Thyroid gland (tissue), 4 donors: Measurements from ENCODE around the gene IGFALS.

Source experiments
- POLR2A ChIP-seq, 2 donors: fragments of 450-650 bp; IDR thresholded peaks; one replicate each; pipeline ENCODE4 v1.6.1; 2017; ENCODE audit warnings: antibody characterized with exemption in 2 of 2, mild to moderate bottlenecking in 2 of 2, moderate library complexity in 1 of 2
- TF ChIP-seq, protein P1 (sequence below), 6 experiments: fragments of 200-600 bp in 3 of 6; fragments of 450-650 bp in 3 of 6; sonication (generic) in 3 of 6; IDR thresholded peaks; one replicate each; pipeline ENCODE4 v1.5.1; 2016 to 2019; ENCODE audit warnings: antibody characterized with exemption in 6 of 6, mild to moderate bottlenecking in 2 of 6, inconsistent platforms in 1 of 6, moderate library complexity in 1 of 6

GRCh38 chr16:1794908-1795666 lies 1.6 kb upstream of the IGFALS start:
- TF ChIP-seq, protein P1, sequence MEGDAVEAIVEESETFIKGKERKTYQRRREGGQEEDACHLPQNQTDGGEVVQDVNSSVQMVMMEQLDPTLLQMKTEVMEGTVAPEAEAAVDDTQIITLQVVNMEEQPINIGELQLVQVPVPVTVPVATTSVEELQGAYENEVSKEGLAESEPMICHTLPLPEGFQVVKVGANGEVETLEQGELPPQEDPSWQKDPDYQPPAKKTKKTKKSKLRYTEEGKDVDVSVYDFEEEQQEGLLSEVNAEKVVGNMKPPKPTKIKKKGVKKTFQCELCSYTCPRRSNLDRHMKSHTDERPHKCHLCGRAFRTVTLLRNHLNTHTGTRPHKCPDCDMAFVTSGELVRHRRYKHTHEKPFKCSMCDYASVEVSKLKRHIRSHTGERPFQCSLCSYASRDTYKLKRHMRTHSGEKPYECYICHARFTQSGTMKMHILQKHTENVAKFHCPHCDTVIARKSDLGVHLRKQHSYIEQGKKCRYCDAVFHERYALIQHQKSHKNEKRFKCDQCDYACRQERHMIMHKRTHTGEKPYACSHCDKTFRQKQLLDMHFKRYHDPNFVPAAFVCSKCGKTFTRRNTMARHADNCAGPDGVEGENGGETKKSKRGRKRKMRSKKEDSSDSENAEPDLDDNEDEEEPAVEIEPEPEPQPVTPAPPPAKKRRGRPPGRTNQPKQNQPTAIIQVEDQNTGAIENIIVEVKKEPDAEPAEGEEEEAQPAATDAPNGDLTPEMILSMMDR (IDR thresholded peaks at IDR 0.05): no peak
- TF ChIP-seq POLR2A (IDR thresholded peaks at IDR 0.05): no peak
